HFFc6 (cell line): Measurements from ENCODE around the gene OR10R2. TPM values are rescaled to one million over a fixed set of nuclear protein-coding genes. Genes with fewer than 3 reads are reported as not detected.

Experiments used
- DNase-seq: peaks from one replicate; pipeline ENCODE4 v3.0.0-alpha.2; 2018
- H3K27ac Mint-ChIP-seq: 2 replicates; pipeline ENCODE4 v1.8.0; 2020; ENCODE audit warnings: mild to moderate bottlenecking, mixed read lengths
- H3K27me3 Mint-ChIP-seq: 2 replicates; pipeline ENCODE4 v1.8.0; 2021; ENCODE audit warnings: mild to moderate bottlenecking, moderate library complexity, mixed read lengths; ENCODE audit not compliant: insufficient read depth
- H3K36me3 Mint-ChIP-seq: 2 replicates; pipeline ENCODE4 v1.8.0; 2021; ENCODE audit warnings: low read depth, mixed read lengths
- H3K4me1 Mint-ChIP-seq: 2 replicates; pipeline ENCODE4 v1.8.0; 2020; ENCODE audit warnings: low read depth, mixed read lengths
- H3K4me3 Mint-ChIP-seq: 2 replicates; pipeline ENCODE4 v1.8.0; 2020; ENCODE audit warnings: mild to moderate bottlenecking, moderate library complexity, mixed read lengths
- H3K9me3 Mint-ChIP-seq: 2 replicates; pipeline ENCODE4 v1.8.0; 2020; ENCODE audit warnings: mild to moderate bottlenecking, mixed read lengths
- CTCF ChIP-seq: fragments of 200-600 bp; sonication (generic); IDR thresholded peaks from 2 replicates; pipeline ENCODE4 v1.5.0; 2021; ENCODE audit warnings: antibody characterized with exemption, mild to moderate bottlenecking
- total RNA-seq, 6 experiments: library from RNA; stranded (reverse); fragmentation: NEBNext Ultra II Directional; extraction: Animal tissue kit (Norgen Biotek cat#: 25700); gene quantifications; 2 replicates in 1 of 6; 3 replicates in 5 of 6; pipeline ENCODE4 v1.2.3, GENCODE V29; 2021

The OR10R2 gene
- total RNA-seq, 6 experiments from 2014 or later, result not detected

- Mint-ChIP-seq H3K27ac (no peak overlapping the region), H3K4me3 (no peak overlapping the region), H3K36me3 (no peaks in the 10 kb centered on the region), H3K4me1 (no peaks in the 10 kb centered on the region), H3K27me3 (no peaks in the 10 kb centered on the region; the same call in 1 of the 2 replicates), H3K9me3 (0 out of 2 replicates have a peak, but pooled peaks cover 4% of the 10 kb centered on the region)
- no peak for DNase-seq
- no peak for TF ChIP-seq CTCF
Measured at GRCh38 chr1:158493054-158493453, 21.0 kb downstream of the OR10R2 start.

GRCh38 chr1:158494796-158495195 is 22.8 kb downstream of the OR10R2 start:
- Mint-ChIP-seq H3K27ac (no peak overlapping the region), H3K9me3 (no peaks in the 10 kb centered on the region; the same call in 1 of the 2 replicates), H3K36me3 (no peaks in the 10 kb centered on the region), H3K4me1 (no peaks in the 10 kb centered on the region), H3K27me3 (no peaks in the 10 kb centered on the region; the same call in 1 of the 2 replicates), H3K4me3 (no peak overlapping the region)
- DNase-seq, result no peak
- TF ChIP-seq CTCF, result no peak

GRCh38 chr1:158496374-158496773 is 24.4 kb downstream of the OR10R2 start:
- TF ChIP-seq CTCF, result no peak
- no peaks in the 10 kb centered on the region; the same call in 1 of the 2 replicates for H3K27me3 Mint-ChIP-seq
- H3K36me3 Mint-ChIP-seq, result no peaks in the 10 kb centered on the region
- no peak overlapping the region for H3K4me3 Mint-ChIP-seq
- H3K27ac Mint-ChIP-seq, result no peak overlapping the region
- no peaks in the 10 kb centered on the region for H3K4me1 Mint-ChIP-seq
- H3K9me3 Mint-ChIP-seq, result peaks cover 8% of the 10 kb centered on the region
- no peak for DNase-seq

- Mint-ChIP-seq H3K9me3 (peaks cover 15% of the 10 kb centered on the region), H3K4me1 (no peaks in the 10 kb centered on the region), H3K27ac (no peak overlapping the region), H3K36me3 (no peaks in the 10 kb centered on the region), H3K4me3 (no peak overlapping the region), H3K27me3 (no peaks in the 10 kb centered on the region; the same call in 1 of the 2 replicates)
- DNase-seq, result no peak
- TF ChIP-seq CTCF, result peak; percentile 44; the same call in 1 of the 2 replicates
Measured at GRCh38 chr1:158506369-158506987, 34.5 kb downstream of the OR10R2 start.

GRCh38 chr1:158507511-158507910 is 35.5 kb downstream of the OR10R2 start:
- no peaks in the 10 kb centered on the region for H3K4me1 Mint-ChIP-seq
- no peaks in the 10 kb centered on the region; the same call in 1 of the 2 replicates for H3K27me3 Mint-ChIP-seq
- peaks cover 15% of the 10 kb centered on the region for H3K9me3 Mint-ChIP-seq
- no peak for DNase-seq
- TF ChIP-seq CTCF, result no peak
- H3K4me3 Mint-ChIP-seq, result no peak overlapping the region
- no peaks in the 10 kb centered on the region for H3K36me3 Mint-ChIP-seq
- no peak overlapping the region for H3K27ac Mint-ChIP-seq
